Caco-2 (cell line): ENCODE results near the gene HADHA. TPM values are rescaled to one million over a fixed set of nuclear protein-coding genes. Genes with fewer than 3 reads are reported as not detected.
A peak's percentile ranks its signal among the peaks of the same experiment; 100 is the strongest.
"Not testable (repeated sequence)": the region's sequence is repeated elsewhere in the genome, so short reads cannot be mapped to it uniquely, and the experiment has no call there.

Source experiments
- BruUV-seq: library from RNA; stranded (reverse); fragments of 400-500 nt; replicated peaks from 2 replicates; lab custom pipeline; 2021; lab: Mats Ljungman, UMichigan
- CTCF ChIA-PET: fragments of 300-600 bp; sonication (Branson Sonifier 250); formaldehyde crosslinking; loops from one replicate; lab custom pipeline; 2022; ENCODE audit warnings: antibody characterized with exemption; lab: Charles Lee
- POLR2A ChIA-PET: fragments of 300-600 bp; sonication (Branson Sonifier 250); formaldehyde crosslinking; loops from one replicate; lab custom pipeline; 2022; ENCODE audit warnings: antibody characterized with exemption; lab: Charles Lee
- DNase-seq, 2 experiments: peaks; one replicate each; pipeline versions ENCODE4 v3.0.0 to v3.0.0-alpha.2; 2020 to 2022
- H3K27me3 ChIP-seq: replicated peaks from 2 replicates; pipeline ENCODE4 v1.6.0; 2011; ENCODE audit warnings: low read length; ENCODE audit not compliant: control insufficient read depth, insufficient read depth
- H3K36me3 ChIP-seq: 2 replicates; pipeline ENCODE4 v1.5.1; 2011; ENCODE audit warnings: low read length; ENCODE audit not compliant: control insufficient read depth, insufficient read depth
- H3K4me1 ChIP-seq: fragments of 250-450 bp; sonication (Bioruptor Pico); 2 replicates; pipeline ENCODE4 v1.5.1; 2020; ENCODE audit warnings: mild to moderate bottlenecking
- H3K4me3 ChIP-seq: 2 replicates; pipeline ENCODE4 v1.5.1; 2011; ENCODE audit warnings: low read depth, mild to moderate bottlenecking, control low read depth, low read length
- H3K9me3 ChIP-seq: fragments of 250-450 bp; sonication (Bioruptor Pico); 2 replicates; pipeline ENCODE4 v1.5.1; 2020; ENCODE audit warnings: mild to moderate bottlenecking, moderate library complexity
- H3K27ac Mint-ChIP-seq: one replicate; pipeline ENCODE4 v1.8.0; 2022; ENCODE audit warnings: mixed read lengths; ENCODE audit not compliant: unreplicated experiment
- H3K27me3 Mint-ChIP-seq: one replicate; pipeline ENCODE4 v1.8.0; 2022; ENCODE audit warnings: mixed read lengths; ENCODE audit not compliant: insufficient read depth, unreplicated experiment
- H3K36me3 Mint-ChIP-seq: one replicate; pipeline ENCODE4 v1.8.0; 2022; ENCODE audit warnings: mild to moderate bottlenecking, mixed read lengths; ENCODE audit not compliant: insufficient read depth, unreplicated experiment
- H3K4me1 Mint-ChIP-seq: one replicate; pipeline ENCODE4 v1.8.0; 2022; ENCODE audit warnings: low read depth, mixed read lengths; ENCODE audit not compliant: unreplicated experiment
- H3K4me3 Mint-ChIP-seq: one replicate; pipeline ENCODE4 v1.8.0; 2022; ENCODE audit warnings: mild to moderate bottlenecking, moderate library complexity, mixed read lengths; ENCODE audit not compliant: unreplicated experiment
- H3K9me3 Mint-ChIP-seq: one replicate; pipeline ENCODE4 v1.8.0; 2022; ENCODE audit warnings: mixed read lengths; ENCODE audit not compliant: unreplicated experiment
- intact Hi-C: fragments of 100-400 bp; cut with micrococcal nuclease; formaldehyde crosslinking; loops from one replicate; pipeline ENCODE4 v1.10.0; 2022; ENCODE audit not compliant: unreplicated experiment
- total RNA-seq: library from RNA; stranded (reverse); gene quantifications from 2 replicates; pipeline ENCODE4 v1.2.3, GENCODE V29; 2022
- TF ChIP-seq, protein P1 (sequence below), 2 experiments: fragments of 200-600 bp in 1 of 2; IDR thresholded peaks; 1 replicate in 1 of 2; 2 replicates in 1 of 2; pipeline versions ENCODE4 v1.5.1 to v1.8.0; 2011 to 2022; ENCODE audit warnings: antibody characterized with exemption in 1 of 2, control low read depth in 1 of 2, inconsistent platforms in 1 of 2, low read depth in 1 of 2, low read length in 1 of 2, mild to moderate bottlenecking in 1 of 2, moderate library complexity in 1 of 2; ENCODE audit not compliant: insufficient read depth in 1 of 2, severe bottlenecking in 1 of 2, unreplicated experiment in 1 of 2

HADHA gene
- total RNA-seq, 1 experiment from 2014 or later, result 143 TPM

GRCh38 chr2:26169226-26169625 is 75.2 kb downstream of the HADHA start:
- H3K4me1 Mint-ChIP-seq, result peaks cover 7% of the 10 kb centered on the region
- CTCF ChIA-PET, result no interaction called here
- Histone ChIP-seq H3K4me3 (no peak overlapping the region), H3K36me3 (no peaks in the 10 kb centered on the region), H3K27me3 (no peaks in the 10 kb centered on the region), H3K9me3 (no peaks in the 10 kb centered on the region), H3K4me1 (no peaks in the 10 kb centered on the region)
- peaks cover 4% of the 10 kb centered on the region for H3K27me3 Mint-ChIP-seq
- H3K9me3 Mint-ChIP-seq, result no peaks in the 10 kb centered on the region
- intact Hi-C loops, result no loop called here
- peaks cover 5% of the 10 kb centered on the region for H3K36me3 Mint-ChIP-seq
- no peak overlapping the region for H3K27ac Mint-ChIP-seq
- TF ChIP-seq, protein P1, sequence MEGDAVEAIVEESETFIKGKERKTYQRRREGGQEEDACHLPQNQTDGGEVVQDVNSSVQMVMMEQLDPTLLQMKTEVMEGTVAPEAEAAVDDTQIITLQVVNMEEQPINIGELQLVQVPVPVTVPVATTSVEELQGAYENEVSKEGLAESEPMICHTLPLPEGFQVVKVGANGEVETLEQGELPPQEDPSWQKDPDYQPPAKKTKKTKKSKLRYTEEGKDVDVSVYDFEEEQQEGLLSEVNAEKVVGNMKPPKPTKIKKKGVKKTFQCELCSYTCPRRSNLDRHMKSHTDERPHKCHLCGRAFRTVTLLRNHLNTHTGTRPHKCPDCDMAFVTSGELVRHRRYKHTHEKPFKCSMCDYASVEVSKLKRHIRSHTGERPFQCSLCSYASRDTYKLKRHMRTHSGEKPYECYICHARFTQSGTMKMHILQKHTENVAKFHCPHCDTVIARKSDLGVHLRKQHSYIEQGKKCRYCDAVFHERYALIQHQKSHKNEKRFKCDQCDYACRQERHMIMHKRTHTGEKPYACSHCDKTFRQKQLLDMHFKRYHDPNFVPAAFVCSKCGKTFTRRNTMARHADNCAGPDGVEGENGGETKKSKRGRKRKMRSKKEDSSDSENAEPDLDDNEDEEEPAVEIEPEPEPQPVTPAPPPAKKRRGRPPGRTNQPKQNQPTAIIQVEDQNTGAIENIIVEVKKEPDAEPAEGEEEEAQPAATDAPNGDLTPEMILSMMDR (IDR thresholded peaks at IDR 0.05; ENCODE audit: insufficient read depth in 1 of 2, low read depth in 1 of 2, low read length in 1 of 2, severe bottlenecking in 1 of 2, unreplicated experiment in 1 of 2), result no peak
- peak in 1 of 2 experiments; percentile 14 for DNase-seq
- H3K4me3 Mint-ChIP-seq, result no peak overlapping the region
- POLR2A ChIA-PET, result no interaction called here
- no TSS peak for BruUV-seq

GRCh38 chr2:26168785-26169184 is 75.6 kb downstream of the HADHA start:
- Mint-ChIP-seq H3K36me3 (peaks cover 5% of the 10 kb centered on the region), H3K4me3 (no peak overlapping the region), H3K27me3 (peaks cover 4% of the 10 kb centered on the region), H3K9me3 (no peaks in the 10 kb centered on the region), H3K27ac (no peak overlapping the region), H3K4me1 (peaks cover 5% of the 10 kb centered on the region)
- ChIA-PET CTCF (no interaction called here), POLR2A (no interaction called here)
- H3K9me3 ChIP-seq, result no peaks in the 10 kb centered on the region
- intact Hi-C loops, result no loop called here
- no peak for DNase-seq
- no peaks in the 10 kb centered on the region for H3K27me3 ChIP-seq
- H3K4me1 ChIP-seq, result no peaks in the 10 kb centered on the region
- no peaks in the 10 kb centered on the region for H3K36me3 ChIP-seq
- no TSS peak for BruUV-seq
- TF ChIP-seq, protein P1 (IDR thresholded peaks at IDR 0.05; ENCODE audit: insufficient read depth in 1 of 2, low read depth in 1 of 2, low read length in 1 of 2, severe bottlenecking in 1 of 2, unreplicated experiment in 1 of 2), result no peak
- no peak overlapping the region for H3K4me3 ChIP-seq

- BruUV-seq, H3K4me3 ChIP-seq, H3K4me1 ChIP-seq, H3K4me3 Mint-ChIP-seq, H3K9me3 ChIP-seq, H3K36me3 Mint-ChIP-seq, H3K4me1 Mint-ChIP-seq, H3K27me3 Mint-ChIP-seq, H3K27ac Mint-ChIP-seq, intact Hi-C loops, POLR2A ChIA-PET, H3K27me3 ChIP-seq, H3K9me3 Mint-ChIP-seq, H3K36me3 ChIP-seq, CTCF ChIA-PET: not testable (repeated sequence)
- peak in 1 of 2 experiments; percentile 10 for DNase-seq
Observed at GRCh38 chr2:26166541-26166940, 77.9 kb downstream of the HADHA start.

DNA sequence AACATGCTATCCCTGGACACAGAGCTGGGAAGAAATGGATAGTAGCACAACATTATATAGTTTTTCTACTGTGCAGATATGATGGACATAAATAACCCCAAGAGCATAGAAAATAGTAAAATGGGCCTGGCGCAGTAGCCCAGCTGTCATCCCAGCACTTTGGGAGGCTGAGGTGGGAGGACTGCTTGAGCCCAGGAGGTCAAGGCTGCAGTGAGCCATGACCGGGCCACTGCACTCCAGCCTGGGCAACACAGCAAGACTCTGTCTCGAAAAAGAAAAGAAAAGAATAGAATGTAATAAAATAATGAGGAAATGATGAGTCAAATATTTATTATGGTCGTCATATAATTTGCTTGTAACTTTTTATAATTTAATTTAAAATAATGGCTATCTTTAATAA is 79.0 kb downstream of the HADHA start:
- no peaks in the 10 kb centered on the region for H3K4me1 Mint-ChIP-seq
- H3K36me3 Mint-ChIP-seq, result no peaks in the 10 kb centered on the region
- TF ChIP-seq, protein P1 (IDR thresholded peaks at IDR 0.05; ENCODE audit: insufficient read depth in 1 of 2, low read depth in 1 of 2, low read length in 1 of 2, severe bottlenecking in 1 of 2, unreplicated experiment in 1 of 2), result no peak
- H3K4me3 Mint-ChIP-seq, result no peak overlapping the region
- H3K27me3 Mint-ChIP-seq, result peaks cover 3% of the 10 kb centered on the region
- no TSS peak for BruUV-seq
- Histone ChIP-seq H3K4me3 (no peak overlapping the region), H3K36me3 (no peaks in the 10 kb centered on the region), H3K9me3 (no peaks in the 10 kb centered on the region), H3K4me1 (no peaks in the 10 kb centered on the region), H3K27me3 (no peaks in the 10 kb centered on the region)
- H3K9me3 Mint-ChIP-seq, result no peaks in the 10 kb centered on the region
- ChIA-PET CTCF (interaction anchor here (0.7 kb wide), 1 partner anchor 46 kb away, joined by 6 read pairs; no protein-coding TSS in a partner anchor), POLR2A (no interaction called here)
- no peak for DNase-seq
- H3K27ac Mint-ChIP-seq, result no peak overlapping the region
- intact Hi-C loops, result no loop called here
